ENCODE measurements around the gene AK2.

Gene AK2

DNA sequence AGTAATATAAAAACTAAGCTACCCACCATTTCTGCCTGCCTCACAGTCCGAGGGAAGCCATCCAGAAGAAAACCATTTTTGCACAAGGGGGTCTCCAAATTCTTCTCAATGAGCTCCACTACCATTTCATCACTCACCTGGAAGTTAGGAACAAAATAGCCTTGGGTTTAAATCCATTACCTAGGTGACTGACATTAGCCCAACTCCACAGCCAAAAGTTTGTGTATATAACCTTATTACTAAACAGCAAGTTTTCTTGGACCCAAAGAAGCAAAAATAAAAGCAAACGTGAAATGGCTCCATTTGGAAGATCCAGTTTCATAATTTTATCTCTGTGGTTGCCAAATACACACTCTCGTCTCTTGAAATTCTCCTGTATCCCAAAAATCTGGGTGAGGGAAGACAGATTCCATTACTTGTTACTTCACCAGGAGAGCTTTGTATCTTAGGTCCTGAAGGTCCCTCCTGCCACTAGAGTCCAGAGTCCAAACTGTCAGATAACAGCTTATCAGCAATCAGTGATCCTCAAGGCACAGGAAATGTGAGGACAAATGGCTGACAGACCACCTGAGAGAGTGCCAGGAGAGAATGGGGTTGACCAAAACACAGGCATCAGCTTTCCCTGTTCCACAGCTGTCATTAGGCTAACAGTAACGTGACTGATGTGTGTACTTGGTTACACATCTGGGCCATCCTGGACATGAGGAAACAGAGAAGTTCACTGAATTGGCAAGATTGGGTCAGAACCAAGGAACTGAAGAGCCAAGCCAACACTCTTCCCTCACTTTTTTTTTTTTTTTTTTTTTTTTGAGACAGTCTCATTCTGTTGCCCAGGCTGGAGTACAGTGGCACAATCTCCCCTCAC, 14.9 kb downstream of the AK2 start:
- no peak for DNase-seq

DNA sequence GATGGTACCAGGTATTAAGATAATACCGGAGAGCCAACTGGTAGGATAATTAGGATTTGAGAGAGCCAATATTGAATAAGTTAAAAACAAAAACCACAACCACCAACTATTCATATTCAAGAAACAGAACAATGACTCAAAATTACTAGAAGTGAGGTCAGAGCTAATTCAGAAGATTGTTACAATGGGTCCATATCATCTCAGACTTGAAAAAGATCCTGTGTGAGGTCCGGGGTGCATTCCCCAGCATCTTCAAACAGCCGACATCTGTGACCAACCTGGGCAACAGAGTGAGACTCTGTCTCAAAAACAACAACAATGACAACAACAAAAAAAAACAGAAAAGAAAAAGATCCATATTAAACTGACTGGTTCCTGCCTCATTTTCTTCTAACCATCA, 18.6 kb downstream of the AK2 start:
- DNase-seq, result no peak

DNA sequence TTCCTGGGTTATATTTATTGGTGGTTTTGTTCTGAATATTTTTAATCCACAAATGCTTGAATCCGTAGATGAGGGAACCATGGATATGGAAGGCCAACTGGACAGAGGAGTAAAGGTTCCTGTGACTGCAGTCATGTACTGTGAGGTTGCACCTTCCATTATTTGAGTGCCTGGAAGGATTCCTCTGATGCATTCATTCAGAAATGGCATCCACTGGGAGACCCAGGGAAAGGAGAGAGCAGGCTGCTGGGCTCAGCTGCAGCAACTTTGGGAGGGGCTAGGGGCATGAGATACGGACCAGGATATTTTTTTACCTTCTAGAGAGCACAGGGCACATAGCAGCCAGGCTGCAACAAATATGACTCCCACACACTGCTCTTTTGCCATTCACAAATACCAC, 19.5 kb downstream of the AK2 start:
- no peak for DNase-seq

DNA sequence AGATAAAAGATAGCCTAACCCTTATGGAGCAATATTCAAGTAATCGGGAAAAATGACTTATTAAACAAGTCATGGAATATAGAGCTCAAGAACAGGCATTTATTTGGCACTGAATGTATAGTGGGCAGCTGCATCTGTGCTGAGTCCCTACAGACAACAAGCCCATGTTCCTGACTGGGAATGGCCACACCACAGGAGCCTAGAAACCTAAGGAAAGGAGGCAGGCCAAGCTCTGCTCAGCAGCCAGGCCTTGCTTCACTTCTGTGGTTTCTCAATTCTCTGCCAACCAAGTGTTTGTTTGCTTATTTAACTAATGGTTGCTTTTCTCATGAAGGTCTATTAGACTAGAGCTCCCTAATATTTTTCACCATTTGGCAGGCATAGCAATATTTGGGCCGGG, 21.5 kb downstream of the AK2 start:
- DNase-seq, result no peak

DNA sequence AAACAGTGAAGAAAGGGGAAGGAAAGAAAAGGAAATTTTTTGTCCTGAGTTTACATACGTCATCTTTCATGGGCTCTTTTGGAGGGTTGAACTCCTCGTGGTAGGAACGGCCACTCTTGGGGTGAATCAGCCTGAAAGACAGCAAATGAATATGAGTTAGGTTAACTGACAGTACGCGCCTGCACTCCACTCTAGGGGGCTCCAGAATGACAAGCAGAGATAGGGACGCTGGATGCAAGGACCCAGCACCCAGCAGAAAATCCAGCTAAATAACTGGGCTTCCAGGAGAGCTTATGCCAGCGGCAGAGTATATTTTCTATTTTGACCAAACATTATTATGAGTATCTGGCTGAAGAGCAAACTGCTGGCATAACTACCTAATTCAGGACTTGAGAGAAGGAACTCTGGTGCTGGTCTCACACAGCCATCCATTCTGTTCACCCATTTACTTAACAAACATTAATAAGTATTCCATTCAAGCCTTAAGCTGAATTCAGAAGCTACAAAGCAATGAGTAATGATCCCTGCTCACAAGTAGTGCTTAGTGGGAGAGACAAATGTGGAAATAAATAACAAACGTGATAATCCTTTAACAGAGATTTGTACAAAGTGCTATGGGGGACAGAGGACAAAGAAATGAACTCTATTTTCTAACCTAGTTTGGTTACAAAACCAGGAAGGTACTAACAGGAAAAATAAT, 22.1 kb downstream of the AK2 start:
- no peak for DNase-seq

DNA sequence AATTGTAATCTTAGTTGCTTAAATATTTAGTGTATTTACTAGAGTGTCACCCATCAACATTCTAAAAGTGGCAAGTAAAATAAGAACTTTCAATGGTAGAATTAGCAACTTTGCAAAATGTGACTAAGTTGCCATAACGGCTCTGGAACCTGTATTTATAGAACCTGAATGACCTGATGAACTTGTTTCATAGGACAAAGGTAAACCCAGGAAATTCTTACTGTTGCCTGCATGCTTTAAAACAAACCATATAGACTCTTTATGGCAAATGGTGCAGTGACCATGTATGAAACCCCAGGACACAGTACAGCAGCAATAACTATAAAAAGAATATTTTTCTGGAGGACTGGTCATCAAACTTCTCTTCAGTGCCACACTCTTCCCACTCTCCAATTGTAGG, 22.9 kb downstream of the AK2 start:
- DNase-seq, result no peak

DNA sequence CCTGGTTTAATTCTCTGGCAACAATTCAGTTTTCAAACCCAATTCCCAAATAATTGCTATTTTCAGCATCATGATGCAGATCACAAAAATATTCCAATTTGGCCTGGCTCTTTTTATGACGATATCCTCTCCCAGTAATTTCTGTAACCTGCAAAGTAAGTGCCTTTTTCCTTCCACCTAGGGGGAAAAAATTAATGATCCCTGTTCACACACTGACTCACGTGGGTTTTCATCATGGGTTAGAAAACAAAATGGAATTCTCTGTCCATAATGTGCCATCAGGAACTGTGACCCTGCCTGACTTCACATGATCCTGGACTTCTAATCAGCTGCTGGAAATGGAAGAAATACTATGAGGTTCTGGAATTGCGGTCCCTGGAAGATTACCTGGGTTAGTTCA, 24.5 kb downstream of the AK2 start:
- no peak for DNase-seq

DNA sequence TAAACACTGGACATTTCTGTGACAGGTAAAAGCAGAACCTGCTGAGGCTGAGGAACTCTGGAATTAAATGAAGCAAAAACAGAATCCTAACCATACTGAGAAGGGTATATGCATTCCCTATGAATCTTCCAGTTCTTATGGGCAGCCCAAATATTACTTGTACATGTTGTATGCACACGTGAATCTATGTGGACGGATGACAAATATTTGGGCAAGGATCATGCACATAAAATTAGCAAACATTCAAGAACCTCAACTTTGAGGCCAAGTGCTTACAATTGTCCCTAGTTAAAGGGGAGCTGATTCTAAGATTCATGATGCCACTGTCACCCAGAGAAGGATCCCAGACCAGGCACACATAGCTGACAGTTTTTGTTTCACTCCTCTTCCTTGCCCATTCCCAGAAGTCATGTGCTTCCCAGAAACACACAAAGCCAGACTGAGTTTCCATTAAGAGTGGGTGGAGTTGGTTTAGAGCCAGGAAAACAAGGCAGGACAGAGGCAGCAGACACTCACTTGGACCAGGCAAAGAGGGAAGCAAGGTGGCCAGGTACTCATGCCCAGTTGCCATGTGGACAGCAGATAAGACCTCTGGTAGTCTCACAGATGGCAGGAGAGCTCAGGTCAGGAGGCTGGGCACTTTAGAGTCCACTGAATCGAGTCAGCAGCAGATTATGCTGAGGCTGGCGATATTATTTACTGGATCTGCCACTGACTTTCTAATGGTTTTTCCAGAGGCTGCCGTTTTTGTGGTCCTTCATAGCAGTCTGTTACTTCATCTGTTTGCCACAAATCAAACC, 25.6 kb downstream of the AK2 start:
- no peak for DNase-seq

DNA sequence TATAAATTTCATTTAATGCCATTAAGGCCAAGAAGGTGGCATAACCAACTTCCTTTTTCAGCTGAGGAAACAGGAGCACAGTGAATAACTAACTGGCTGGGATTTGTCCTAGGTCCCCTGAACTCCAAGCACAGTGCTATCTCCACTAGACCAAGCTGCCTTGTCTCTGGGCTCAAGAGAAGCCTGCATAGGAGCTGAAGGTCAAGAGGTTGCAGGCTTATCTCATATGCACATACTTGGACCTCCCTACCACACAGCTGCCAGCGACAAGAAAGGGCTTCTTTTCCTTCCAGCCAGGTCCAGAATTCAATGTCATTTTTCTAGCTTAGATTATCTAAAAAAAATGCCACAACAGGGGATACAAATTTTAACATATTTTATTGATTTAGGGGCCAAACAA, 27.1 kb downstream of the AK2 start:
- DNase-seq, result no peak

DNA sequence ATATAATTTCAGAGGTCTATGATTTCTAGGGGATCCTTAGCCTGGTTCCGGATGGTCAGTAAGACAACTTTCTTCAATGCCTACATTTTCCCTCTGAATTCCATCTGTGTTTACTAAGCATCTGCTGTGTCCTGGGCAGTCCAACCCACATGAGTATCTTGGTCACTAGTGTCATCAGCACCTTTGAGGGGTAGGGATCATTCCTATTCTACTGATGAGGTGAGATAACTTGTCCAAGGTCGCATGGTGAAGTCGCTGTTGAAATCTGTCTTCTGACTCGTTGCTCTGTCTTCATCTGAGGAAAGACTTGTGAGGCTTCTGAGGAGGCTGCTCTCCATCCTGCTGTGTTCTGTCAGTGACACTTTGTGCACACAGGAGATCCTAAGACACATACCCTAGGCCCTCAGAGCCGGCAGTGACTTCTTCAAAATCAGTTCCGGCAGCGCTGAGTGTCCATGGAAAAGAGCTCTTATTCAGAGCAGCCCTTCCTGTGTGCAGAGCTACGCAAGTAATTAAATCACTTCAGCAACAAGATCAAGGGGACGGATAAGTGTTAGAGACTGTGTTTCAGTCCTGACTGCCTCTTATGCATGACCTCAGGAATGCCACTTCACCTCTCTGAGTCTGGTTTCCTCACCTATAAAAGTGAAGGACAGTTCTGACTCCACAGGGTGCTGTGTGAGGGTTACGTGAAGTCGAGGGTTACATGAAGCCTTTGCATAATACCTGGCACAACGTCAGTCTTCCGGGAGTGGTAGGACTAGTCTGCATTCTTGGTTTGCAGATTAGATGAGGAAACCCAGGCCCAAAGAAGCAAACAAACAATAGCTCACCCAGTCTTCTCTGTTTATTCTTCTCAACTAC, 28.4 kb downstream of the AK2 start:
- no peak for DNase-seq

DNA sequence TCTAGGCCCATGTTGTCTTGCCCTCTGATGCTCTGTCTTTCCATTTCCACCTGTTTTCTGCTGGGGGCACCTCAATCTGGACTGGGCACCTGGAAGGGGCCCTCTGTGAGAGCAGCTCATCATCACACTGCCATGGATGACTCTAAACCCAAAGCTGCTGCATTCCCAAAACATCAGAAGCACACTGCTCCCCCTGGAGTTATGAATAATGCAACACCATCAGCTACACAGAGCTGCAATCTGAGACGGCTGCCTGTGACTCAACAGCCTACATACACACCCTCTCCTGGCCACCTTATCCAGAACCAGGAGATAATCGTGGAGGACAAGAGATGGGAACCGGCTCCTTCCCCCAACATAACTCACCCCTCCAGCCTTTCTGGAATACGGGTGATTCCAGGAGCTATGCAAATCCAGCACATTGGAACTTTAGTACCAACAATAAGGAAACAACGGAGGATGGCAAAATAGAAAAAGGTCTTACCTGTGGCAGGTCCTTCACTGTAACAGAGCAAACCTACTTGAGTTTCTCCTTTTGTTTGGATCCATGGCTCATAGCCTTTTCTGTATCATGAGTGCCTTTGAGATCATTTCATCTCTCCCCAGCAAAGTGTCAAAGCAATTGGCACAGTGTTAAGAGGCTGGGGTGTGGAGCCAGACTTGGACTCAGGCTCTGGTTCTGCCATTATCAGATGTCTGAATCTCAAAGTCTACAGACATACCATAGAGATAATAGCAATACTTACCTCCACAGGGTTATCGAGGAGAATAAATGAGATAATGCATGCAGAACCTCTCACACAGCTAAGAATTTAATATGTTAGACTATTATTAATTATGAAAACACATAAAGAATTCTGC, 29.3 kb downstream of the AK2 start:
- no peak for DNase-seq

DNA sequence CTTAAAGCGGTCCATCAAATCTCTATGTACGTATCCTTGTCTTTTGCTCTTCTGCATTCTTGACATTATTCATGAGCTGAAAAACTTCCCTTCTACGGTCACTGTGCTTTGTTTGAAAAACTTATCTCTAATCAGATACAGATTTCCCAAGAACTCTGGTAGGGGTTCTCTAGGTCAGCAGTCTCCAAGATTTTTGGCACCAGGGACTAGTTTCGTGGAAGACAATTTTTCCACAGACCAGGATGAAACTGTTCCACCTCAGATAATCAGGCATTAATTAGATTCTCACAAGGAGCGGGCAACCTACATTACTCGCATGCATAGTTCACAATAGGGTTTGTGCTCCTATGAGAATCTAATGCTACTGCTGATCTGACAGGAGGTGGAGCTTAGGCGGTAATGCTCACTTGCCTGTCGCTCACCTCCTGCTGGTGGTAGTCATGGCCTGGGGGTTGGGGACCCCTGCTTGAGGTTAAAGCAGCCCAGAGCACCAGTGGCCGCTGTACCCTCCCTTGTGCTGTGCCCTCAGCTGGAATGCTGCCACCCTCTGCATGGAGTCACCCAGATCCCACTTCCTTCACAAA, 30.8 kb downstream of the AK2 start:
- no peak for DNase-seq

DNA sequence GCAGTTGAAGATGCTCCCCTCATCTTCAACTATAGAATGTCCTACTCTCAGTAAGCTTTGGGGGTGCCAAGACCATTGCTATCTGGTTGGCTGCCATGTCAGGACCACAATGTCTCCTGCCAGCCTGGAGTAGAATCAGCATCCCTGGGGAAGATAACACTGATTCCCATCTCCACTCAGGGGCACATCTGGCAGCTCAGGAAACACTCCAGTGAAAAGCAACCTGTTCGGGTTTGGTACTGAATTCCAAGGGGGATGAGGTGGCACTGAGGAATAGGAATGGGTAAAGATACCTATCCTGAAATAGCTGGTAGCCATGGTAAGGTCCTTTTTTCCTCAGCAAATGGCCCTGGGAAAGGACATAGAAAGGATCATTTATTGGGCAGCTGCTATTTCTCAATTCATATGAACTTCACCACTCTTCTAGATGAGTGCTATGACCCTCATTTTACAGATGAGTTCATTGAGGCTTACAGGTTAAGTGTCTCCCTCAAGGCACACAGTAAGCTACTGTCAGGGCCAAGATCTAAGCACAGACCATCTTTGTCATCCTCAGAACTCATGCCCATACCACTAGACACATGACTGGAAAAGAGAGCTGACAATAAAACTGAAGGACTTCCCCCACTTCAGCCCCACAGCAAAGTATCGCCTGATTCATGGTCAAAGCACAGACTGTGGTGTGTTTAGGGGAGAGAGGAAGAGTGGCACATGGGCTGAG, 31.4 kb downstream of the AK2 start:
- no peak for DNase-seq

DNA sequence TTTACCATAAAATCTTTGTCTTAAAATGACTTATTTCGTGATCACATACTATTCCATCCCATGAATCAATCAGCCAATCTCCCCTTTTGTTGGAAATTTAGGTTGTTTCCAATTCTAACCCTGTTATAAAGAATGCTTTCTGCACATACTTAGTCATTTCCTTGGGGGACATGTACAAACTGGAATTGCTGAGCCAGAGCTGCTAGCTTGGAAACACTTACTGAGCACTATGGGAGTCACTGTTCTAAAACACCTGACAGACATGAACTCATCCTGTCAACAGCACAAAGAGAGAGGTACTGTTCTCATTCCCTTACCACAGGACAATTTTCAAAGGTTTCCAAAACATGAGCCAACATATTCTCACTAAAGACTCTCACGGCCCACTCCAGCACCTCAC, 32.1 kb downstream of the AK2 start:
- DNase-seq, result no peak

DNA sequence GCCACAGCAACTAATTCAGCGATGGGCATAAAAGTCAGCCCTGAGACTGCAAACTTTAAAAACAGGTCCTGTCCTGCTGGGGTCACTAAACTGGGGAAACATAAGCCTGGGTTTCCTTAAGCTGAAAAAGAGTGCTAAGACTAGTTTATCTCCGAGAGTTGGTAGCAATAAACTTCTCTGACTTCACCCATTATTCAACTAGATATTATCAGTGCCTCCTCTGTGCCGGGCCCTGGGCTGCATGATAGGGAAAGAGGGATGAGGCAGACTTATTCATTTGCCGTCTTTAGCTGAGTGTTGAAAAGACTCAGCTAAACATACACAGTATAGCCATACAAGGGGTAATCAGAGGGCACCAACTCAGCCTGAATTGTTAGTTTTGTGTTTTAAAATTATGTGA, 33.0 kb downstream of the AK2 start:
- no peak for DNase-seq

DNA sequence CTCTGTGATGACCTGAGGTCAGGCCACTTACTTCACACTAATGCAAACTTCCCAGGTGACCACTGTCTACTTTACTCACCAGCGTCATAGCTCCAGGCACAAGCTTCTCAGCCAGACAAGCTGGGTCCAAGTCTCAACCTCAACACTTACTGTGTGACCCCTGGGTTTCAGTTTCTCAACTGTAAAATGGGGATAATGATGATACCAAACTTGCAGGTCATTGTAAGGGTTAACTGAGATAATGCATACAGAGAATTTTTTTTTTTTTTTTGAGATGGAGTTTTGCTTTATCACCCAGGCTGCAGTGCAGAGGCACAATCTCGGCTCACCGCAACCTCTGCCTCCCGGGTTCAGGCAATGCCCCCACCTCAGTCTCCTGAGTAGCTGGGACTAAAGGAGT, 34.7 kb downstream of the AK2 start:
- DNase-seq, result no peak

DNA sequence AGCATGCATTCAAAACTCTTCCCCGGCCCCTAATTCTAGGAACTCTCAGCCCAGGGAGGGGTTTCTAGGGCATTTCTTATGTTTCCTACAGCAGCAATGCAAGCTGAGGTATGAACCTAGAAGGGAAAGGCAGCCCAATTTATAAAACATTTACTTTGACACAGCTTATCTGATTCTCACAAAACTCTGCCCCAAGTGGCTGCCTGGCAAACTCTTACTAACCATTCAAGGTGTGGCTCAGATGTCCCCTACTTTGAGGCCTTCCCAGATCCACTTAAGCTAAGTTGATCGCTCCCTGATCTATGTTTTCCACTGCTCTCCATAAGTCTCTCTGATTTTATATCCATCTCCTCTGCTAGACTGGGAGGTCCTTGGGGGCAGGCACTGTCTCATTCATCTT, 35.4 kb downstream of the AK2 start:
- no peak for DNase-seq

DNA sequence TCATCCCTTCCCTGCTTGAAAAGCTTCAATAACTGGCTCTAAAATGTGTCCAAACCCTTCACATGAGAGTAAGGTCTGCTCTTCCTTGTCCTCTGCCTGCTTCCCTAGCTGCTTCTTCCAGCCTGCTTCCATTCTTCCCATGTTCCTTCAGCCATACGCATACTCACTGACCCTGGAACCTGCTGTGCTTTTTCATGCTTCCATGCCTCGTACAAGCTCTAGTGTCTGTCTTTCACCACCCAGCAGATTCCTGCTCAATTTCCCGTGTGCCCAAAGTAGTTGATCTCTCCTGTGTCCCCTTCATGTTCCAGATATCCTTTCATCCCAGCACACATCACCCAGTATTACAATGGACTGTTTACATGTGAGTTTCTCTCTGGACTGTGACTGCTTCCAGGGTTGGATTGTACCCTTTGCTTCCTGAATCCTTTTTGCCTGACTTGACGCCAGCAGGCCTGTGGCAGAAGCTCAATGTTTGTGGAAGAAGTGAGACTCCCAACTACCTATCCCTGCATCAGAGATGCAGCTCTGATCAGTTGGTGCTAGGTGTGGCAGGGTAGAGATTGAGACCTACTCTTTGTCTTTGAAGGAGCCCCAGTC, 36.2 kb downstream of the AK2 start:
- DNase-seq, result no peak

DNA sequence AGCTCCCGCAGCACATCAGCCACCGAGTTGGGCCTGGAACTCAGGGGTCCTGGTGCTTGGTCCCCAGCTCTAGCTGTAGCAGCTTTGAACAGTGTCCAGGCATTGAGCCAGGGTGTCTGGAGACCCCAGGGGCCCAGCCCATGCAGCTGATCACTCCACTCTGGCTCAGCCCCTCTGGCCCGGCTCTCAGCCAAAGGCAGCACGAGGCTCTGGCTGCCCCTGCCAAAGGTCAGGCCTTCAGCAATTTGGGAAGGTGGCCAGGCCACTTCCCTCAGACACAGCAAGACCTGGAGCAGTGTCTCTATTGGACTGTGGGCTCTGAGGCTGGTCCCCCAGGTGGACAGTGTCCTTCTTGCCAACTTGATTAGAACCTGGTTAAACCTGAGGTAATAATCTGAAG, 37.7 kb downstream of the AK2 start:
- no peak for DNase-seq

DNA sequence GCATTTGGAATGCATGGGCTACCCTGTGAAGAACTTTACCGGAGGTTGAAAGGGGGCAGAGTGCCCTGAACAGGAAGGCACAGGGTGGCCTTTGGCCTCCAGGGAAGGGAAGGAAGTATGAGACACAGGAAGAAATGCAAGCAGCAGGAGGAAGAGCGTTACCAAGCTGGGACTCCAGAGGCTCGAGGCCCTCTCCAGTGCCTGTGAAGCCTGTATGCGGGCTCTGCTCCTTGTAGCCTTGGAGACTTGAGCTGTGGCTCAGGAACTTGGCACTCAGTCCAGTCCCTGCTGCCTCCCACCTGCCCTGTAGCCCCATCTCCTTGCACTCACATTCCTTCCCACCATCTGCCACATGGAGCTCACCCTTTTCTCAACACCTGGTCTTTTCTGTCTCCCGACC, 38.6 kb downstream of the AK2 start:
- DNase-seq, result no peak

All from activated CD4-positive, alpha-beta T cell treated with anti-CD3 and anti-CD28 coated beads, Interleukin-10, Interleukin-2, amounts not matched to agents 100 ng/mL and 50 ng/mL, durations not matched to agents 16 hours and 8 hours (primary cell).